DMS 273 (cell line): ENCODE results near the gene OR7C1.
"Not testable (repeated sequence)": the region's sequence is repeated elsewhere in the genome, so short reads cannot be mapped to it uniquely, and the experiment has no call there.

ENCODE experiments used
- DNase-seq: peaks from one replicate; lab custom pipeline; 2025; ENCODE audit not compliant: unreplicated experiment; lab: John Stamatoyannopoulos, UW

Gene OR7C1

DNA sequence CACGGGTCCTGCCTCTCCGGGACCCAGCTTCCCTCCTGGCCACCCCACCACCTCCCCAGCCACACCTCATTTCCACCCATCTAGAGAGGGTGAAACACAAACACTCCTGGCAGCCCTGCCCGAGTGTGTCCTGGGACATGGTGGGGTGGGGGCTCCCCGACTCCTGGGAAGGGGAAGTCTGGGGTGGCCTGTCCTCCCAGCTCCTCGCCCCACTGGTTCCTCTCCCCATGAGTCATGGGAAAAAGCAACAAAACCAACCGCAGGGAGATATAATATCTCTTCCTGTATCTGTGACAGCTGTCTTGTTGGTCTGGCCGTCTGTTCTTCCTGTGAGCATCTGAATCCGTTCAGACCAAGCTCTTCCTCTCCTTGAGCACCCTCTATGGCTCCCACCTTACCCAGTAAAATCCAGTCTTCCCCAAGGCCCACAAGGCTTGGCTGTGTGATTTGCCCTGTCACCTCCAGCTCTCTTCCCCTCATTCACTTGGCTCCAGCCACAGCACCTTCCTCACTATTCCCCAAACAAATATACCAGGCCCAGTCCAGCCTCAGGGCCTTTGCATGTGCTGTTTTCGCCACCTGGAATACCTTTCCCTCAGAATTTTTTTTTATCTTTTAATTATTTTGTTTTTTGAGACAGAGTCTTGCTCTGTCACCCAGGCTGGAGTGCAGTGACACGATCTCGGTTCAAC is 49.7 kb downstream of the OR7C1 start:
- peak; percentile 43 for DNase-seq

DNA sequence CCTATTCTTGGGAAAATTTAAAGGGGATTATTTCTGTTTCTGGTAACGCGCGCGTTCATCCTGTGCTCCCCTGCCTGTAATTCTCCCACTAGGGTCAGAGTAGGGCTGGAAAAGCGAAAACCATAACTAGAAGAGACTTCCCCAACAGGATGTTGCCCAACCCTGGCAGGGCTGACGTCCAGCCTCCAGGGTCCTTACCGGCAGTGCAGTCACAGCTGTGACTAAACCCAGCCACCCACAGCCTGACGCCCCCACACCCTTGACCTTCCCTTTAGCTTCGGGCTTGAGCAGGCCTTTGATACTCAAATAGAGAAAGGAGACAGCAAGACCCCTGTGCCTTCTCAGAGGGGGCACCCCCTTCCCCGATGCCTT is 50.3 kb downstream of the OR7C1 start:
- DNase-seq = not testable (repeated sequence)

DNA sequence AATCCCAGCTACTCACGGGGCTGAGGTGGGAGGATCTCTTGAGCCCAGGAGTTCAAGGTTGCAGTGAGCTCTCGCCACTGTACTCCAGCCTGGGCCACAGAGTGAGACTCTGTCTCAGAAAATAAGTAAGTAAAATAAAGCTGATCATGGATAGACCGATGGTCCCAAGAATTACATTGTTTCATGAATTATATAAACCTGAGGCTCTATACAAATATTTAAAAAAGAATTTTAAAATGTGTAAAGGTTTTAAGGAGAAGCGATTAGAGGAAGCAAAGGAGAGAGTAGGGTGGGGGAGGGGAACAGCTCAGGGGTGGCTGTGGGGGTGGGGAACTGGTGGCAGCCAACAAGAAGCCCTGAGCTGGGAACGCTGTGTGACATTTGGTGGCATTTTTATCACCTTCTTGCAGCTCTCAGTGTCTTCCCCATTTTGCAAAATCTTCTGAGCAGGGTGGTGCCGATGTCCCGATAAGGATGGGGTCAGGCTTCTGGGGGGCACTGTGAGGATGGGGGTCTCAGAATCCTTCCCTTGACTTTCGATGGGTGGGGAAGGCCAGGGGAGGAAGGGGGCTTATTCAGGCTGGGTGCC is 51.5 kb downstream of the OR7C1 start:
- not testable (repeated sequence) for DNase-seq

DNA sequence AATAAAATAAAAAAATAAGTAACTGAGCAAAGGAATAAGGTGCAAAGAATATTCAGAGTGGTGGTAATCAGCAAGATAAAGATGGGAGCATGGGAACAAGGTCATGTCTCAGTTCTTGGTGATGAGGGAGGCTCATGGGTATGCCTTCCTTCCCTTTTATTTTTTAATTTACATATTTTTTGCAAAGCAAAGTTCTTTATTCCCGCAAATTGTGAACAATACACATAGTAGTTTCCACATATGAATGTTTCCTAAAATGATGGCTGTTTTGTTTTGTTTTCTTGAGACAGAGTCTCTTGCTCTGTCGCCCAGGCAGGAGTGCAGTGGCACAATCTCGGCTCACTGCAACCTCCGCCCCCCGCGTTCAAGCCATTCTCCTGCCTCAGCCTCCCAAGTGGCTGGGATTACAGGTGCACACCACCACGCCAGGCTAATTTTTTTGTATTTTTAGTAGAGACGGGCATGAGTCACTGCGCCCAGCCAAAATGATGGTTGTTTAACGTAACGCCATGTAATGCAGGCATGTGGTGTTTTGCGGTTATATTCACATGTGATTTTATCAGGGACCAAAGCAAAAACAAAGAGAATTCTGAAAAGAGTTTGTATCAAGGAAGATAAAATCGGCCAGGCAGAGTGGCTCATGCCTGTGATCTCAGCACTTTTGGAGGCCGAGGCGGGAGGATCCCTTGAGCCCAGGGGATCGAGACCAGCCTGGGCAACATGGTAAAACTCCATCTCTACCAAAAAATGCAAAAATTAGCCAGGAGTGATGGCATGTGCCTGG is 52.2 kb downstream of the OR7C1 start:
- no peak for DNase-seq

DNA sequence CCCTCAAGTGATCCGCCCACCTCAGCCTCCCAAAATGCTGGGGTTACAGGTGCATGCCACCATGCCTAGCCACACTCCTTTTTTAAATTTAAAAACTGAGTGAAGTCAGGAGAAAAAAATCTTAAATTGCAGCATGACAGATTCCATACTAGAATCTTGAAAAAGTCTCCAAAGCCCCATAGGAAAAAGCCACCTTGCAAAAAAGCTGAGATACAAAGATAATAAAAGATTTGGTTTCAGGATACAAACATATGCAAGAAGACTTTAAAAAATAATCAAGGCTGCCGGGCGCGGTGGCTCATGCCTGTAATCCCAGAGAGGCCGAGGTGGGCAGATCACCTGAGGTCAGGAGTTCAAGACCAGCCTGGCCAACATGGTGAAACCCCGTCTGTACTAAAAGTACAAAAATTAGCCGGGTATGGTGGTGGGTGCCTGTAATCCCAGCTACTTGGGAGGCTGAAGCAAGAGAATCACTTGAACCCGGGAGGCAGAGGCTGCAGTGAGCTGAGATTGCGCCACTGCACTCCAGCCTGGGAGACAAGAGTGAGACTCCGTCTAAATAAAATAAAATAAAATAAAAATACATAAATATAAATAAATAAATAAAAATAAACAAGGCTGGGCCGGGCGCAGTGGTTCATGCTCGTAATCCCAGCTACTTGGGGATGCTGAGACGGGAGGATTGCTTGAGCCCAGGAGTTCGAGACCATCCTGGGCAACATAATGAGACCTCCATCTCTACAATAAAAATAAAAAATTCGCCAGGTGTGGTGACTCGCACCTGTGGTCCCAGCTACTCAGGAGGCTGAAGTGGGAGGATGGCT is 53.1 kb downstream of the OR7C1 start:
- DNase-seq = not testable (repeated sequence)

DNA sequence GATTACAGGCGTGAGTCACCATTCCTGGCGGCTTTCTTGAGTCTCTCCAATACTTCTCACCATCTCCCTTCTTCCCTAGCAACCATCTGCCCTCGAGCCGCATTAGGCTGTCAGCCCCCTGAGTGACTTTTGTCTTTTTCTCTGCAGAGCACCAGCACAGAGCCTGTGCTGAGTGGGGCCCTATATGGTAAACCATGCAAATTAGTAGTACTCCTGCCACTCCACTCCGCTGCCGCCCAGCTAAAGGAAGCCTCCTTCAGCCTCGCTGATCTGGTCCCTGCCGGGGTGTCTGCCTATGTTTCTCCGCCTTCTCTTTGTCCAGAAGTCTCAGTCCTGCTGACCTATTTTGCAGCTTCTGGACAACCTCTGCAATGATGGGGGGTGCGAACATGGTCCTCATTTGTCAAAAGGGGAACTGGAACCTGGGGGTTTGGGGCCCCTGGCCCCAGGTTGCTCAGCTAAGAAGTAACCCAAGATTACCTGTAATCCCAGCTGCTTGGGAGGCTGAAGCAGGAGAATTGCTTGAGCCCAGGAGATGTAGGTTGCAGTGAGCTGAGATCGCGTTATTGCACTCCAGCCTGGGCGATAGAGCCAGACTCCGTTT is 54.3 kb downstream of the OR7C1 start:
- DNase-seq = not testable (repeated sequence)

DNA sequence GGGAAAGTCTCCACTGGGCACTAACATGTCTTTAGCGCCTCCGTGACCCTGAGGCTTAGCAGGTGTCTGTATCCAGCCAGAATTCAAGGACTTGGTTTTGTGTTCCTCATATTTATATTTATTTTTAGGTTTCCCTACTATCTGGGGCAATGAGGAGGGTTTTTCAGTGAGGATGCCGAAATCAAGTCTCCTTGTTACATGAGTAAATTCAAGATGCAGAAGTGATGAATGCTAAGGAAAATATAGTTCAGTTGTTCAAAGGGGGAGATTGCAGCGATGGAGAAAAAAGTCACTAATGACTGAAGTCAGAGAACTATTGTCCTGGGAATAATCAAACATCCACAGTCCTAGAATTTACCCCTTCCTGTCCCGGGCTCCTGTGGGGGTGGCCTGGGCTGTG is 55.8 kb downstream of the OR7C1 start:
- DNase-seq = no peak

DNA sequence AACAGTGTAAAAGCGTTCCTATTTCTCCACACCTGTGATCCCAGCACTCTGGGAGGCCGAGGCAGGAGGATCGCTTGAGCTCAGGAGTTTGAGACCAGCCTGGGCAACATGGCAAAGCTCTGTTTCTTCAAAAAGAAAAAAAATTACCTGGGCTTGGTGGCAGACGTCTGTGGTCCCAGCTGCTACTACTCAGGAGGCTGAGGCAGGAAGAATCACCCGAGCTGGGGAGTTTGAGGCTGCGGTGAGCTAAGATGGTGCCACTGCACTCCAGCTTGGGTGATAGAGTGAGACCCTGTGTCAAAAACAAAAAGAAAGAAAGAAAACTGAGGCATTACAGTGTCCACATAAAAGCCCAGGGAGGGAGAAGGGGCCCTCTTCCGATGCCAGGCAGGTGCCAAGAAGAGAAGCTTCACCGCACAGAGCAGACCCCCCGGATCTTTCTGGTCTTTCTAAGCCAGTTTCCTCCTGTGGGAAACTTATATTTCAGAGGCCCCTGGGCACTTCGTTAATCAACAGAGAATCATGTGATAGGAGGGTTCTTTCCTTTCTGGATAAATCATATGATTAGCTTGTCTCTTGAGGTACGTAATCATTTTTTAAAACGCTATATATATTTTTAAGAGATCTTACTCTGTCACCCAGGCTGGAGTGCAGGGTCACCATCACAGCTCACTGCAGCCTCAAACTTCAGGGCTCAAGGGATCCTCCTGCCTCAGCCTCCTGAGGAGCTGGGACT is 56.7 kb downstream of the OR7C1 start, which contains the start of gene ADGRE2:
ADGRE2 (minus strand) TSS at position 451 of the 736 bp plus-strand sequence. CDS start 1,804 bp downstream, outside the sequence.
- DNase-seq = not testable (repeated sequence)

DNA sequence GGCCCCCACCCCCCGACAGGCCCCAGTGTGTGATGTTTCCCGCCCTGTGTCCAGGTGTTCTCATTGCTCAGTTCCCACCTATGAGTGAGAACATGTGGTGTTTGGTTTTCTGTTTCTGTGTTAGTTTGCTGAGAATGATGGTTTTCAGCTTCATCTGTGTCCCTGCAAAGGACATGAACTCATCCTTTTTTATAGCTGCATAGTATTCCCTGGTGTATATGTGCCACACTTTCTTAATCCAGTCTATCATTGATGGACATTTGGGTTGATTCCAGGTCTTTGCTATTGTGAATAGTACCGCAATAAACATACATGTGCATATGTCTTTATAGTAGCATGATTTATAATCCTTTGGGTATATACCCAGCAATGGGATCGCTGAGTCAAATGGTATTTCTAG is 57.3 kb downstream of the OR7C1 start:
- not testable (repeated sequence) for DNase-seq

DNA sequence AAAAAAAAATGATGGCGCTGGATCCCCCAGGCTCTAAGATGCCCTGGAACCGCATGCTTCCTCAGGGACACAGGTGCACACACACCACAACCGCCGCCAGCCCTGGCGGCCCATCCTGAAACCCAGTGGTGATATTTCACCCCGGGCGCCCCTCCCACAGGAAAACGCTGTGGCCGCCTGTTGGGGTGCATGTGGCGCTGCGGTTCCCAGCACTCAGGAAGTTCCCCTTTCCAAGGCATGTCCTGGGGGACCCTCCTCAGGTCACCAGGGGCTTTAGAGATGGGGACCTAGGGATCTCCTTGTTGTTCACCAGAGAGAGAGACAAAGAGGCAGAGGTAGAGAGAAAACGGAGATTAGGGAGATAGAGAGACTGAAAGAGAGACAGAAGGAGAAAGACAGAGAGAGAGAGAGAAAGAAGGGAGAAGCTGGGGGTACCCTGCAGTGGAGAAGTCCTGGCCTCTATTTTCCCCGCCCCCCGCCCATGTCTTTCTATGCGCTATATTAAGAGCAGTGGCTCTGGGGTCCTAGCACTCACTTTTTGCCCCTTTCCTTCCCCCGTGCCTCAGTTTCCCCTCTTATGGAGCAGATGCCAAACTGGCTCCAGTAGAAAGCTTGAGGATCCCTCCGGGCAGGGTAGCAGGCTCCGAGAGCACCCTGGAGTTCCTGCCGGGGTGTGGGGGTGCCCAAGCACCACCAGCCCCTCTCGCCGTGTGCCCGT is 59.0 kb downstream of the OR7C1 start:
- no peak for DNase-seq

DNA sequence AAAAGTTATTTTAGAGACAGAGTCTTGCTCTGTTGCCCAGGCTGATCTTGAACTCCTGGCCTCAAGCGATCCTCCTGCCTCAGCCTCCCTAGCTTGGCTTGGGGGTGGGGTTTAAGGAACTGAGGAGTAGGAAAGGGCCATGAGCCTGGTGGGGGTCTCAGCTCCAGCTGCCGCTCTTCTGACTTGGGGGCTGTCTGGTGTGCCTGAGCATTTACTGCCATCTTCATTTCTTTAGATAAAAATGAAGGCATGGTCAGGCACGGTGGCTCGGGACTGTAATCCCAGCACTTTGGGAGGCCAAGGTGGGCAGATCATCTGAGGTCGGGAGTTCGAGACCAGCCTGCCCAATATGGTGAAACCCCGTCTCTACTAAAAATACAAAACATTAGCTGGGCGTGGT is 59.7 kb downstream of the OR7C1 start:
- DNase-seq = not testable (repeated sequence)

DNA sequence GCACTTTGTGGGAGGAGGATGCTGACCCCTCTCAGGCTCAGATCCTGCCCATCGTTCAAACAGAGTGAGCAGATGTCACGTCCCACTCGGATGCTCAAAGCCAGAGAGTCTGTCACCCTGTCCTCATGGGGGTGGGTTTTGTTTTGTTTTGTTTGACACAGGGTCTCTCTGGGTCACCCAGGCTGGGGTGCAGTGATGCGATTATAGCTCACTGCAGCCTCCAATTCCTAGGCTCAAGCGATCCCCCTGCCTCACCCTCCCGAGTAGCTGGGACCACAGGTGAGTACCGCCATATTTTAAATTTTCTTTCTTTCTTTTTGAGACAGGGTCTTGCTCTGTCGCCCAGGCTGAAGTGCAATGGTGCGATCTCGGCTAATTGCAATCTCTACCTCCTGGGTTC is 60.6 kb downstream of the OR7C1 start:
- DNase-seq = no peak

DNA sequence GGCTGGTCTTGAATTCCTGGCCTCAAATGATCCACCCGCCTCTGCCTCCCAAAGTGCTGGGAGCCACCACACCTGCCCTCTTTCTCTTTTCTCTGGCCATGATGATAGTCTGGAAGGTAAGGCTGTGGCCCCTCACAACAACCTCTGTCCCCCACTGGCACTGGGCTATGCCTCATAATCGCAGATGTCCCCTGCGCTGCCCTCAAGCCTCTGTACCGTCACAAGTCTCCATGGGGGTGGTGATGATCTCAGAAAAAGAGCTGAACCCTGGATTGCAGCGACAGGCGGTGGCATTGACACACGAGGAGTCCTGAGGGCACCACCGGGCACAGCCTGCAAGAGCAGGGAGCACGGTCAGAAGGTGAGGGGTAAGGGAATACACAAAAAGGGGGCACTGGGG is 61.3 kb downstream of the OR7C1 start:
- DNase-seq = not testable (repeated sequence)

DNA sequence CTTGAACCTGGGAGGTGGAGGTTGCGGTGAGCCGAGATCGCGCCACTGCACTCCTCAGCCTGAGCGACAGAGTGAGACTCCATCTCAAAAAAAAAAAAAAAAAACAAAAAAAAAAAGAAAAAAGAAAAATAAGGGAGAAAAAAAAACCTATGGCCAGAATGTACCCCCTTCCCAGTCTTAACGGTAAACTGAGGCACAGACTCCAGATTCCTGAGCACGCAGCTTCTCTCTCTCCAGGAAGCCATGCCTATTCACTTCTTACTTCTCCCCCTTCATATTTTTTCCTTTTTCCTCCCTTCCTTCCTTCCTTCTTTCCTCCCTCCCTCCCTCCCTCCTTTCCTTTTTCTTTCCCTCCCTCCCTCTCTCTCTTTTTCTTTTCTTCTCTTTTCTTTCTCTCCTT is 62.0 kb downstream of the OR7C1 start:
- no peak for DNase-seq

DNA sequence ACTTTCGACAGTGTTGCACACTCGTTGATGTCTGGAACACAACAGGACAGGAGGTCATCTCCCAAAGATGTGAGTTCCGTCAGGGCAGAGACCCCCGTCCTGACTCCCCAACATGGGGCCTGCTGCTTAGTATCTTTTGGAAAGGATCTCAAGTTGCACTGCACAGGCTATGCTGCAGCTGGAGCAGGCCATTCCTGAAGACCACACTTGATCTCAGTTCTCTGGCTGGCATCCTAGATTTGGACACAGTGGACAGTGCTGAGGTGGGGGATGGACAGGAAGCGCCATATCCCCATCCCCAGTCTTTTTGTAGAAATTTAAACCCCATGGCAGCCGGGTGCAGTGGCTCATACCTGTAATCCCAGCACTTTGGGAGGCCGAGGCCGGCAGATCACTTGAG is 62.5 kb downstream of the OR7C1 start:
- DNase-seq = no peak

DNA sequence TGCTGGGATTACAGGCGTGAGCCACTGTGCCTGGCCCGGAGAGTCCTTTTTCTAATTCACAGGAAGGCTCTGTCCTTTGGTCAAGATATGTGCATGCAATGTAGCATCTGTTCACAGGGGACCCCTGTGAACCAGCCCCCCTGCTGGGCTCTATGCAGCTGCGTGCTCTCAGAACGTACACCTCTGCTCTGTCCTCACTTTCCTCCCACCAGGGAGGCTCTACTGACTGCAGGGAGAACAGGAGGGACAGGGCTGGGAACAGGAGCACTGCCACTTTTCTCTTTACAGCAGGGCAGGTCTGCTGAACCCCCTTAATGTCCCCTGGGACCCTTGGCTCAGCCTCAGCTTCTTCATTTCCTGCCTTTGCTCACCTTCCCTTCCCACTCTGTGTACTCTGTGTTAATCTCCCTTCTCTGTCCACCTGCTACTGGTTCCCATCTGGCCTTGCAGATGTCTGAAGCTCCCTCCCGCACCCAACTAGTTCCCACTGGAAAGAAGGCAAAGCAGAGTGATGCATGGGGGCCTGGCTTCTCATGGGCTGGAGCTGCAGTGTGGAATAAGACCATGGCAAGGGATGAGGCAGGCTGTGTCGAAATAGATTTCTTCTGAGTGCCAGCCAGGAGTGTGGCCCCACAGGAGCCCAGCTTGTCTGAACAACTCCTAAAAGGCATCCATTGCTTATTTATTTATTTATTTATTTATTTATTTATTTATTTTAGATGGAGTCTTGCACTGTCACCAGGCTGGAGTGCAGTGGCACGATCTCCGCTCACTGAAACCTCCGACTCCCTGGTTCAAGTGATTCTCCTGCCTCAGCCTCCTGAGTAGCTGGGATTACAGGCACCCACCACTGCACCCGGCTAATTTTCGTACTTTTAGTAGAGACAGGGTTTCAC is 63.8 kb downstream of the OR7C1 start:
- DNase-seq = peak; percentile 54

DNA sequence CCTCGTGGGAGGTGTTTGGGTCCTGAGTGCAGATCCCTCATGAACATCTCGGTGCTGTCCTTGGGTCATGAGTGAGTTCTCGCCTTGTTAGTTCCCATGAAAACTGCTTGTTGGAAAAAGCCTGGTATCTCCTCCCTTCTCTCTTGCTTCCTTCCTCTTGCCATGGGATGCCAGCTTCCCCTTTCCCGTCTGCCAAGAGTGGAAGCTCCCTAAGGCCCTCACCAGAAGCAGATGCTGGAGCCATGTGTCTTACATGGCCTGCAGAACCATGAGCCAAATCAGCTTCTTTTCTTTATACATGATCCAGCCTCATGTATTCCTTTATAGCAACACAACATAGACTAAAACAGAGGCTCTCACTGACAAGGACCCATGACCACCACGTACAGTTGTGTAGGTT is 64.8 kb downstream of the OR7C1 start:
- DNase-seq = no peak

DNA sequence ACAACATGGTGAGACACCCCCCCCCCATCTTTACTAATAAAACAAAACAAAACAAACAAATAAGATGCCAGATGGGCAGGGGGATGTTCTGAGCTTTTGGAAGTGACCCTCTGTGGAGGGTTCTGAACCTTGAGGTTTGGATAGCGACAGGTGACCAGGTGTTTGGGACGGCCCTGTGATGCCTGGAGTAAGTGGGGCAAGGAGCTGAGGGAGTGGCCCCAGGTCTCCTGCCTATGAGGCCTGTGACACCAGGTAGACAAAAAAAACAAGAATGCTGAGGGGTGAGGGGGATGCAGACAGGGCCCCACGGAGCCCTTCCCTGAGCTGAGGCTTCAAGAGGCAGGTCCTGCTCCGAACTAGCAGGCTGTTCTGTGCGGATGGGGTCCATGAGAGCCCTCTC is 65.8 kb downstream of the OR7C1 start:
- DNase-seq = no peak
